Prostate gland (tissue), 2 donors: Measurements from ENCODE around the gene IP6K2. TPM values are rescaled to one million over a fixed set of nuclear protein-coding genes. Genes with fewer than 3 reads are reported as not detected.

Experiments
- DNase-seq: peaks from one replicate; pipeline ENCODE4 v3.0.0-alpha.2; 2019; ENCODE audit warnings: low spot score
- H3K27ac ChIP-seq, 2 donors: fragments of 200-600 bp; sonication (generic); 2 replicates each; pipeline ENCODE4 v1.5.1; 2017 to 2019
- H3K27me3 ChIP-seq: fragments of 200-600 bp; sonication (generic); replicated peaks from 2 replicates; pipeline ENCODE4 v1.5.1; 2019; ENCODE audit not compliant: insufficient read depth
- H3K36me3 ChIP-seq, 2 donors: fragments of 200-600 bp; sonication (generic); 1 replicate in 1 of 2; 2 replicates in 1 of 2; pipeline versions ENCODE4 v1.5.1 to v1.8.1; 2017 to 2019
- H3K4me1 ChIP-seq: fragments of 200-600 bp; sonication (generic); replicated peaks from 2 replicates; pipeline ENCODE4 v1.5.1; 2019
- H3K4me3 ChIP-seq, 2 donors: fragments of 200-600 bp; sonication (generic); 2 replicates each; pipeline ENCODE4 v1.5.1; 2017 to 2019
- H3K9me3 ChIP-seq: fragments of 200-600 bp; sonication (generic); 2 replicates; pipeline ENCODE4 v1.5.1; 2017
- POLR2A ChIP-seq: fragments of 450-650 bp; IDR thresholded peaks from one replicate; pipeline ENCODE4 v1.6.1; 2016; ENCODE audit warnings: antibody characterized with exemption, mild to moderate bottlenecking
- POLR2AphosphoS5 ChIP-seq: sonication (generic); formaldehyde crosslinking; IDR thresholded peaks from one replicate; pipeline ENCODE4 v1.6.1; 2017; ENCODE audit warnings: antibody characterized with exemption
- WGBS: methylation state at CpG from one replicate; pipeline ENCODE4 v1.1.5; 2018; 5-methylcytosine and 5-hydroxymethylcytosine counted together
- intact Hi-C: fragments of 100-400 bp; cut with DNase I; formaldehyde crosslinking; loops from one replicate; pipeline ENCODE4 v1.14.2; 2022
- microRNA-seq: library from miRNA; unstranded; fragments of <30 nt; microRNA quantifications from one replicate; pipeline ENCODE4, GENCODE V29; 2016
- small RNA-seq, 2 donors: library from RNA; depleted of rRNA; stranded (forward); fragments of <200 nt; gene quantifications; one replicate each; pipeline ENCODE3, GENCODE V24; 2016
- total RNA-seq, 2 donors: library from RNA; depleted of rRNA; stranded (reverse); fragments of >200 nt; gene quantifications; one replicate each; pipeline ENCODE4 v1.1.0, GENCODE V29; 2016
- TF ChIP-seq, protein P1 (sequence below), 4 experiments: fragments of 200-600 bp in 2 of 4; fragments of 450-650 bp in 2 of 4; sonication (generic) in 2 of 4; IDR thresholded peaks; 1 replicate in 3 of 4; 2 replicates in 1 of 4; pipeline ENCODE4 v1.5.1; 2016 to 2019; ENCODE audit warnings: antibody characterized with exemption in 4 of 4, mild to moderate bottlenecking in 2 of 4, moderate library complexity in 2 of 4

Gene IP6K2
- total RNA-seq, 2 donors from 2014 or later: 112 to 165 TPM

DNA sequence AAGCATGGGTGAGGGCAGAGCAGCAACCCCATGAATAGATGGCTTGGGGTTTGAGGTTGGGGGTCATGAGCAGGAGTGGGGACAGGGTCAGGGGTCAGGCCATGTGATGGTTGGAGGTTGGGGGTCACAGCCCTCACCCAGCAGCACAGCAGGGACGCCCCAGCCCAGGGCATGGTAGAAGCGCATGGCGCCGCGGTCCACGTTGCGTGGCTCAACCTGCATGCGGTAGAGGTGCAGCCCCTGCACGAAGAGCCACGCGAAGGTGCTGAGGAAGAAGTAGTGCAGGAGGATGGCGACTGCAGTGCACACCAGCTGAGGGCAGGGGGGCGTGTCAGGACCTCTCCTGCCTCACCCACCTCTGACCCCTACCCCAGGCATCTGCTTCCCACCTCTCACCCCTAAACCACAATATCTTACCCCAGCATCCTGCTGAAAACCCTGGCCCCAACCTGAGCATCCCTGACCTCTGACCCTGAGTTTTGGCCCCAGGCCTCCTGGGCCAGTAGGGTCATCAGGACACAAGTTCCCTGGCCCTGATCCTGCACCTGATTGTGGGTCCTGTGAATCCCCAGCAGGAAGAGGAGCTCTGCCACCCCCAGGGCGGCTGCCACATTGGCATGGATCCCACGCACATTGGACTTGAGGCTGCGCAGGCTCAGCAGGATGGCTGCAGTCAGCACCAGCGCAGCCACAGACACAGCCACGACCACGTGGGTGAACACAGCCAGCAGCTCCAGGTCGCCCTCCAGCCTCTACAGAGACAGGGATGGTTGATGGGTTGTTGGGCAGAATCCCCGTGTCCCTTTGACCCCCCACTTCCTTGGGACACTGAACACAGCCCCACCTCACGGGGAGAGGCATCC lies 71.9 kb downstream of the IP6K2 start:
- no peaks in the 10 kb centered on the region for H3K27me3 ChIP-seq
- H3K27ac ChIP-seq: no peak overlapping the region
- no peak for DNase-seq
- H3K36me3 ChIP-seq: no peaks in the 10 kb centered on the region
- intact Hi-C loops: no loop called here
- TF ChIP-seq POLR2A (no peak), POLR2AphosphoS5 (no peak)
- TF ChIP-seq, protein P1, sequence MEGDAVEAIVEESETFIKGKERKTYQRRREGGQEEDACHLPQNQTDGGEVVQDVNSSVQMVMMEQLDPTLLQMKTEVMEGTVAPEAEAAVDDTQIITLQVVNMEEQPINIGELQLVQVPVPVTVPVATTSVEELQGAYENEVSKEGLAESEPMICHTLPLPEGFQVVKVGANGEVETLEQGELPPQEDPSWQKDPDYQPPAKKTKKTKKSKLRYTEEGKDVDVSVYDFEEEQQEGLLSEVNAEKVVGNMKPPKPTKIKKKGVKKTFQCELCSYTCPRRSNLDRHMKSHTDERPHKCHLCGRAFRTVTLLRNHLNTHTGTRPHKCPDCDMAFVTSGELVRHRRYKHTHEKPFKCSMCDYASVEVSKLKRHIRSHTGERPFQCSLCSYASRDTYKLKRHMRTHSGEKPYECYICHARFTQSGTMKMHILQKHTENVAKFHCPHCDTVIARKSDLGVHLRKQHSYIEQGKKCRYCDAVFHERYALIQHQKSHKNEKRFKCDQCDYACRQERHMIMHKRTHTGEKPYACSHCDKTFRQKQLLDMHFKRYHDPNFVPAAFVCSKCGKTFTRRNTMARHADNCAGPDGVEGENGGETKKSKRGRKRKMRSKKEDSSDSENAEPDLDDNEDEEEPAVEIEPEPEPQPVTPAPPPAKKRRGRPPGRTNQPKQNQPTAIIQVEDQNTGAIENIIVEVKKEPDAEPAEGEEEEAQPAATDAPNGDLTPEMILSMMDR (IDR thresholded peaks at IDR 0.05): no peak
- H3K4me1 ChIP-seq: no peaks in the 10 kb centered on the region
- 86% methylated on average over 17 of the region's 22 CpGs for WGBS
- no peaks in the 10 kb centered on the region for H3K9me3 ChIP-seq
- no peak overlapping the region for H3K4me3 ChIP-seq

DNA sequence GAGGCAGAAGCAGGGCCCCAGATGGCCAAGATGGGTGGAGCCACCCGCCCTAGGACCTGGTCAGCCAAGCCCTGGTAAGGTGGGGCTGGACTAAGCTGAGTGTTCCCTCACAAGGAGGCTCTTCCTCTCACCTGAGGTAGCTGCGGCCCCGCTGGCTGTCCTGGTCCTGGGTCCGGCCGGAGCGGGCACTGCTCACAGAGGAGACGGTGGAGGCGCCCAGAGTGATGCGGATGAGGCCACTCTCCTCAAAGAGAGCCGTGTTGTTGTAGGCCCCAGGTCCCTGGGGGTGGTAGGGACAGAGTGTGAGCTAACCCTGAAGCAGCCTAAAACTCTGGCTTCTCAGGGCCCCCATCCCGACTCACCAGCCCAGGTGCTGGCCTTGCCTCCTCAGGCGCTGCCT lies 74.4 kb downstream of the IP6K2 start:
- Histone ChIP-seq H3K9me3 (no peaks in the 10 kb centered on the region), H3K27ac (no peak overlapping the region), H3K27me3 (no peaks in the 10 kb centered on the region), H3K4me3 (no peak overlapping the region), H3K36me3 (no peaks in the 10 kb centered on the region), H3K4me1 (no peaks in the 10 kb centered on the region)
- intact Hi-C loops: no loop called here
- 88% methylated on average over 12 of the region's 12 CpGs for WGBS
- no peak for DNase-seq
- TF ChIP-seq POLR2A (no peak), POLR2AphosphoS5 (no peak)
- TF ChIP-seq, protein P1 (IDR thresholded peaks at IDR 0.05): no peak

DNA sequence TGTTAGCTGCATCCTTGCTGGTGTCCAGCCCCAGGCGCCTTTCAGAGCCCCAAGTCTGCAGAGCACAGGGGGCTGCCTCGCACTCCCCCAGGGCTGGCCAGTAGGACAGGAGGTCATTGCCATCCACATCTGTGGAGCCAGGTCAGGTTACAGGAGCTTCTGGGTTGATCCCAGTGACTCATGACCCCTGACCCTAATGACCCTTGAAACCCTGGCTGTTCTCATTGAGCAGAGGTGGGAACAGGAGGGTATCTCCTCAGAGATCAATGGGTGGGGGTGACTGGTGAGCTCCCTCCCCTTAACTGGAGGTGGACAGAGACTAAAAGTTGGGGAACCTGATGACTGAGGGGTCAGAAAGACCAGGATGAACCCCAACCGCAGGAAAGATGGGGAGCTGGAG lies 75.6 kb downstream of the IP6K2 start:
- no peaks in the 10 kb centered on the region for H3K36me3 ChIP-seq
- WGBS: 100% methylated on average over 3 of the region's 3 CpGs
- intact Hi-C loops: no loop called here
- H3K9me3 ChIP-seq: no peaks in the 10 kb centered on the region
- DNase-seq: no peak
- TF ChIP-seq POLR2AphosphoS5: no peak
- TF ChIP-seq POLR2A: no peak
- TF ChIP-seq, protein P1 (IDR thresholded peaks at IDR 0.05): no peak
- no peaks in the 10 kb centered on the region for H3K4me1 ChIP-seq
- no peaks in the 10 kb centered on the region for H3K27me3 ChIP-seq
- no peak overlapping the region for H3K27ac ChIP-seq
- no peak overlapping the region for H3K4me3 ChIP-seq

DNA sequence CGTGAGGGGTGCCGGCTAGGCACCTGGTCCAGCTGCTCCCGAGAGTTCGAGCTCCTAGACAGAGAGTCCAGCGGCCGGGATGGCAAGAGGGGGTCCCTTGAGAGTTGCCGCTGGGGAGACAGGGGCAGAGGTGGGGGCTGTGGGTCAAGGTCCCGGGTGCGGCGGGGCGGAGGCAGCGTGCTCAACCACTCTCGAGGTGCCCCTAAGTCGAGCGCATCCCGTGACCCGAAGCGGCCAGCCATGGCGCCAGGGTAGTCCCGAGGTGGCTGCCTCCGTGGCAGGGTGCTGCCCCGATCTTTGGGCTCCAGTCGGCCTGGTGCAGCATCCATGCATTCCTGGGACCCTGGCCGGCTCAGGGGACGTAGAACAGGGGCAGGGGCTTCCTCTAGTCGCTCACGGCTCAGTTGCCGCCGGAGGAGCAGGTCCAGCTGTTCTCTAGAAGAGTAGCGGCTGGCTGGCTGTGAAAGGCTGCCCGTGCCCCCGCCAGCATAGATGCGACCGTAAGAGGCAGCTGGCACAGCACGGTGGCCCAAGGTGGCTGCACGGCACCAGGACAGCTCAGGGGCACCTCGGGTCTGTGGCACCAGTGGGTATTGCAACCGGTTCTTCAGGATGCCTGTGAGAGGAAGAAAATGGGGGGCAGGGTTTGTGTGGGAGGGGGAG lies 76.9 kb downstream of the IP6K2 start:
- Histone ChIP-seq H3K27ac (no peak overlapping the region), H3K4me3 (no peak overlapping the region), H3K9me3 (no peaks in the 10 kb centered on the region), H3K27me3 (no peaks in the 10 kb centered on the region), H3K4me1 (peaks cover 5% of the 10 kb centered on the region), H3K36me3 (no peaks in the 10 kb centered on the region)
- TF ChIP-seq POLR2A: no peak
- TF ChIP-seq, protein P1 (IDR thresholded peaks at IDR 0.05): no peak
- no peak for TF ChIP-seq POLR2AphosphoS5
- no peak for DNase-seq
- intact Hi-C loops: no loop called here
- WGBS: 88% methylated on average over 29 of the region's 38 CpGs

Small RNAs within 50 kb of the gene (microRNA-seq; reads per million reads assigned to microRNA genes)
- not detected for gene MIR4793

Small RNAs within 50 kb of the gene (small RNA-seq; reads per million reads assigned to genes)
- gene AC141002.1: 0 reads per million in 2 donors

Other genes starting within 250 kb of the IP6K2 start
- 100 to 1,000 TPM; 152 to 231 TPM for gene SHISA5, start 213.0 kb downstream of the IP6K2 start, total RNA-seq
- gene PFKFB4, start 160.4 kb downstream of the IP6K2 start, total RNA-seq: 10 to 100 TPM in 1 of 2 donors, 1 to 10 TPM in 1; 9.9 to 89.0 TPM
- 1 to 10 TPM in 1 of 2 donors, under 1 TPM in 1; 0.85 to 1.6 TPM for gene UCN2, start 153.4 kb downstream of the IP6K2 start, total RNA-seq
- gene COL7A1, start 121.9 kb downstream of the IP6K2 start, total RNA-seq: 10 to 100 TPM; 84.8 to 92.6 TPM
- 100 to 1,000 TPM; 239 to 251 TPM for gene UQCRC1, start 107.6 kb downstream of the IP6K2 start, total RNA-seq
- gene TMEM89, start 95.5 kb downstream of the IP6K2 start, total RNA-seq: 1 to 10 TPM in 1 of 2 donors, not detected in 1; 1.9 TPM
- gene SLC26A6, start 81.8 kb downstream of the IP6K2 start, total RNA-seq: 10 to 100 TPM; 18.4 to 30.0 TPM
- gene CELSR3, start 54.3 kb downstream of the IP6K2 start, total RNA-seq: 1 to 10 TPM in 1 of 2 donors, under 1 TPM in 1; 0.41 to 6.4 TPM
- 10 to 100 TPM; 32.9 to 83.3 TPM for gene NCKIPSD, start 31.3 kb downstream of the IP6K2 start, total RNA-seq
- gene PRKAR2A, start 130.7 kb upstream of the IP6K2 start, total RNA-seq: 10 to 100 TPM; 33.7 to 35.3 TPM
- 10 to 100 TPM; 12.2 to 14.8 TPM for gene SLC25A20, start 181.7 kb upstream of the IP6K2 start, total RNA-seq
- gene ARIH2, start 201.6 kb upstream of the IP6K2 start, total RNA-seq: 100 to 1,000 TPM in 1 of 2 donors, 10 to 100 TPM in 1; 70.9 to 125 TPM